K562 (cell line): ENCODE measurements around the gene IGF2BP1. TPM values are rescaled to one million over a fixed set of nuclear protein-coding genes. Genes with fewer than 3 reads are reported as not detected.

Source experiments
- ARID2 ChIP-seq: fragments of 450-650 bp; IDR thresholded peaks from 2 replicates; pipeline ENCODE4 v1.6.1; 2017; ENCODE audit warnings: antibody characterized with exemption, mild to moderate bottlenecking
- CEBPB ChIP-seq: fragments of 450-650 bp; IDR thresholded peaks from 2 replicates; pipeline ENCODE4 v1.6.1; 2016; ENCODE audit warnings: missing genetic modification characterization, missing compliant biosample characterization
- E2F1 ChIP-seq: sonication (generic); formaldehyde crosslinking; IDR thresholded peaks from 2 replicates; pipeline ENCODE4 v1.8.1; 2023; ENCODE audit warnings: mild to moderate bottlenecking, missing genetic modification reagents, moderate library complexity
- ELF1 ChIP-seq: fragments of 200-800 bp; sonication (Bioruptor generic); IDR thresholded peaks from 2 replicates; pipeline ENCODE4 v1.6.1; 2016; ENCODE audit warnings: missing genetic modification characterization, missing compliant biosample characterization
- MECOM ChIP-seq: fragments of 250-450 bp; sonication (Bioruptor Pico); IDR thresholded peaks from 2 replicates; pipeline ENCODE4 v1.8.0; 2022; ENCODE audit warnings: inconsistent platforms
- PHB ChIP-seq: fragments of 250-450 bp; sonication (Bioruptor Pico); IDR thresholded peaks from 2 replicates; pipeline ENCODE4 v1.5.0; 2021
- PHF8 ChIP-seq: fragments of 200-600 bp; sonication (generic); IDR thresholded peaks from 2 replicates; pipeline ENCODE4 v1.6.1; 2012; ENCODE audit warnings: mixed run types, mild to moderate bottlenecking, inconsistent platforms, low read length, moderate library complexity, borderline replicate concordance
- RBM22 ChIP-seq: fragments of 200-400 bp; formaldehyde crosslinking; IDR thresholded peaks from 2 replicates; pipeline ENCODE4 v1.6.1; 2018; ENCODE audit warnings: low read length, low read depth; ENCODE audit not compliant: poor library complexity, severe bottlenecking
- SMARCE1 ChIP-seq: fragments of 450-650 bp; IDR thresholded peaks from 2 replicates; pipeline ENCODE4 v1.7.1; 2016; ENCODE audit warnings: mild to moderate bottlenecking
- SRSF3 ChIP-seq: fragments of 200-400 bp; formaldehyde crosslinking; IDR thresholded peaks from 2 replicates; pipeline ENCODE4 v1.6.1; 2016; ENCODE audit warnings: mild to moderate bottlenecking, low read length, moderate library complexity; ENCODE audit not compliant: insufficient read depth
- TAF9B ChIP-seq: fragments of 450-650 bp; IDR thresholded peaks from 2 replicates; pipeline ENCODE4 v1.6.1; 2018; ENCODE audit warnings: mild to moderate bottlenecking; ENCODE audit not compliant: partially characterized antibody
- TEAD4 ChIP-seq, 2 experiments: sonication (generic) in 1 of 2; formaldehyde crosslinking in 1 of 2; IDR thresholded peaks; 2 replicates each; pipeline versions ENCODE4 v1.6.1 to v1.8.0; 2012 to 2022; ENCODE audit warnings: borderline replicate concordance in 1 of 2, inconsistent platforms in 1 of 2, low read length in 1 of 2, mild to moderate bottlenecking in 1 of 2, missing genetic modification reagents in 1 of 2
- VEZF1 ChIP-seq: fragments of 200-800 bp; sonication (Bioruptor generic); IDR thresholded peaks from 2 replicates; pipeline ENCODE4 v1.6.1; 2017; ENCODE audit warnings: missing genetic modification characterization, missing compliant biosample characterization
- ZNF174 ChIP-seq: fragments of 250-450 bp; sonication (Bioruptor Pico); IDR thresholded peaks from 2 replicates; pipeline ENCODE4 v1.4.0; 2020; ENCODE audit warnings: mild to moderate bottlenecking
- ZNF175 ChIP-seq: fragments of 200-800 bp; sonication (Bioruptor generic); IDR thresholded peaks from 2 replicates; pipeline ENCODE4 v1.6.1; 2016; ENCODE audit warnings: low read depth, mild to moderate bottlenecking, missing genetic modification characterization, missing compliant biosample characterization
- ZNF436 ChIP-seq: fragments of 250-450, 450-650 bp; sonication (Bioruptor Pico); formaldehyde crosslinking; IDR thresholded peaks from 2 replicates; pipeline ENCODE4 v1.7.0; 2020; ENCODE audit warnings: mild to moderate bottlenecking
- ZNF445 ChIP-seq: fragments of 250-450 bp; sonication (Bioruptor Pico); IDR thresholded peaks from 2 replicates; pipeline ENCODE4 v1.4.0; 2020; ENCODE audit warnings: low read depth, mild to moderate bottlenecking, moderate library complexity
- polyA plus RNA-seq, 8 experiments: library from polyadenylated mRNA; depleted of rRNA in 4 of 8; stranded (reverse) in 5 of 8; unstranded in 3 of 8; fragments of >200 nt; fragmentation: Nextera tagmentation in 2 of 8; fragmentation: Illumina TruSeq in 1 of 8; extraction: Ambion mirVana in 2 of 8; extraction: Trizol in 1 of 8; gene quantifications; 2 replicates each; pipeline versions ENCODE4 v1.2.1 to v1.2.3, GENCODE V29; 2011 to 2014; ENCODE audit warnings: inconsistent platforms in 1 of 8, missing spikeins in 1 of 8
- total RNA-seq, 7 experiments: library from RNA; depleted of rRNA in 6 of 7; stranded (reverse); fragments of >200 nt in 6 of 7; fragmentation: Illumina TruSeq in 2 of 7; extraction: Trizol in 2 of 7; gene quantifications; 2 replicates each; pipeline versions ENCODE4 v1.2.1 to v1.2.3, GENCODE V29; 2011 to 2021; ENCODE audit warnings: low replicate concordance in 1 of 7
- TF ChIP-seq, protein P1 (sequence below): sonication (generic); formaldehyde crosslinking; IDR thresholded peaks from 2 replicates; pipeline ENCODE4 v1.8.0; 2023; ENCODE audit warnings: mild to moderate bottlenecking, missing genetic modification reagents
- TF ChIP-seq, protein P2 (sequence below), 2 experiments: fragments of 450-650 bp in 1 of 2; sonication (generic) in 1 of 2; formaldehyde crosslinking in 1 of 2; IDR thresholded peaks in 1 of 2; conservative IDR thresholded peaks in 1 of 2; 2 replicates each; pipeline versions ENCODE4 v1.6.1 to v1.8.1; 2016 to 2023; ENCODE audit warnings: mild to moderate bottlenecking in 2 of 2, moderate library complexity in 2 of 2, inconsistent platforms in 1 of 2, missing genetic modification reagents in 1 of 2

Gene IGF2BP1
- total and polyA plus RNA-seq, 9 of the 15 experiments (the other 6 are each of a cell fraction or from before 2014, with no cell fraction given): 13.0 to 318 (median 53.6) TPM

- TF ChIP-seq ARID2 (no peak), TEAD4 (IDR thresholded peaks at IDR 0.05; ENCODE audit: low read length) (0 out of 2 replicates have a peak, but pooled peaks have one; percentile 38), TEAD4 (CRISPR knock-in tag; IDR thresholded peaks at IDR 0.05; ENCODE audit: borderline replicate concordance) (no peak), RBM22 (peak; percentile 87), ZNF445 (CRISPR knock-in tag) (no peak), ZNF175 (CRISPR knock-in tag) (0 out of 2 replicates have a peak, but pooled peaks have one; percentile 56), ZNF436 (no peak), MECOM (CRISPR knock-in tag) (no peak), TAF9B (peak; percentile 11), ZNF174 (CRISPR knock-in tag) (no peak), CEBPB (no peak), E2F1 (no peak), PHF8 (peak; percentile 48; the same call in 1 of the 2 replicates), SRSF3 (no peak), SMARCE1 (peak; percentile 26; the same call in 1 of the 2 replicates), VEZF1 (CRISPR knock-in tag) (peak; percentile 75), PHB (CRISPR knock-in tag) (no peak), ELF1 (0 out of 2 replicates have a peak, but pooled peaks have one; percentile 4)
- TF ChIP-seq, protein P1, sequence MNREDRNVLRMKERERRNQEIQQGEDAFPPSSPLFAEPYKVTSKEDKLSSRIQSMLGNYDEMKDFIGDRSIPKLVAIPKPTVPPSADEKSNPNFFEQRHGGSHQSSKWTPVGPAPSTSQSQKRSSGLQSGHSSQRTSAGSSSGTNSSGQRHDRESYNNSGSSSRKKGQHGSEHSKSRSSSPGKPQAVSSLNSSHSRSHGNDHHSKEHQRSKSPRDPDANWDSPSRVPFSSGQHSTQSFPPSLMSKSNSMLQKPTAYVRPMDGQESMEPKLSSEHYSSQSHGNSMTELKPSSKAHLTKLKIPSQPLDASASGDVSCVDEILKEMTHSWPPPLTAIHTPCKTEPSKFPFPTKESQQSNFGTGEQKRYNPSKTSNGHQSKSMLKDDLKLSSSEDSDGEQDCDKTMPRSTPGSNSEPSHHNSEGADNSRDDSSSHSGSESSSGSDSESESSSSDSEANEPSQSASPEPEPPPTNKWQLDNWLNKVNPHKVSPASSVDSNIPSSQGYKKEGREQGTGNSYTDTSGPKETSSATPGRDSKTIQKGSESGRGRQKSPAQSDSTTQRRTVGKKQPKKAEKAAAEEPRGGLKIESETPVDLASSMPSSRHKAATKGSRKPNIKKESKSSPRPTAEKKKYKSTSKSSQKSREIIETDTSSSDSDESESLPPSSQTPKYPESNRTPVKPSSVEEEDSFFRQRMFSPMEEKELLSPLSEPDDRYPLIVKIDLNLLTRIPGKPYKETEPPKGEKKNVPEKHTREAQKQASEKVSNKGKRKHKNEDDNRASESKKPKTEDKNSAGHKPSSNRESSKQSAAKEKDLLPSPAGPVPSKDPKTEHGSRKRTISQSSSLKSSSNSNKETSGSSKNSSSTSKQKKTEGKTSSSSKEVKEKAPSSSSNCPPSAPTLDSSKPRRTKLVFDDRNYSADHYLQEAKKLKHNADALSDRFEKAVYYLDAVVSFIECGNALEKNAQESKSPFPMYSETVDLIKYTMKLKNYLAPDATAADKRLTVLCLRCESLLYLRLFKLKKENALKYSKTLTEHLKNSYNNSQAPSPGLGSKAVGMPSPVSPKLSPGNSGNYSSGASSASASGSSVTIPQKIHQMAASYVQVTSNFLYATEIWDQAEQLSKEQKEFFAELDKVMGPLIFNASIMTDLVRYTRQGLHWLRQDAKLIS (CRISPR knock-in tag): no peak
- TF ChIP-seq, protein P2, sequence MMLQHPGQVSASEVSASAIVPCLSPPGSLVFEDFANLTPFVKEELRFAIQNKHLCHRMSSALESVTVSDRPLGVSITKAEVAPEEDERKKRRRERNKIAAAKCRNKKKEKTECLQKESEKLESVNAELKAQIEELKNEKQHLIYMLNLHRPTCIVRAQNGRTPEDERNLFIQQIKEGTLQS (IDR thresholded peaks at IDR 0.05): no peak
- TF ChIP-seq, protein P2 (CRISPR knock-in tag; conservative IDR thresholded peaks at IDR 0.05): no peak
Observed at GRCh38 chr17:48997827-48998586, 822 bp downstream of the IGF2BP1 start (continued).
